M059J (cell line): ENCODE data around the gene EMC8. TPM values are rescaled to one million over a fixed set of nuclear protein-coding genes. Genes with fewer than 3 reads are reported as not detected.
A peak's percentile ranks its signal among the peaks of the same experiment; 100 is the strongest.
"Not testable (repeated sequence)": the region's sequence is repeated elsewhere in the genome, so short reads cannot be mapped to it uniquely, and the experiment has no call there.

Source experiments
- DNase-seq: peaks from one replicate; pipeline ENCODE4 v3.0.0-alpha.2; 2012; ENCODE audit warnings: low read depth
- total RNA-seq: library from RNA; depleted of rRNA; stranded (reverse); fragments of >200 nt; shearing (Covaris generic); gene quantifications from 2 replicates; pipeline ENCODE4 v1.2.3, GENCODE V29; 2014

Gene EMC8
- total RNA-seq, 1 experiment from 2014 or later: 58.2 TPM

- DNase-seq: no peak
These were observed 35.9 kb upstream of the EMC8 start for GRCh38 chr16:85835227-85835751.

GRCh38 chr16:85834741-85835140, 35.4 kb upstream of the EMC8 start:
- no peak for DNase-seq

GRCh38 chr16:85833219-85833920, 34.0 kb upstream of the EMC8 start:
- DNase-seq: no peak

GRCh38 chr16:85832570-85833218, 33.4 kb upstream of the EMC8 start:
- no peak for DNase-seq

GRCh38 chr16:85830821-85831220, 31.5 kb upstream of the EMC8 start:
- DNase-seq: no peak

- no peak for DNase-seq
These were observed 30.6 kb upstream of the EMC8 start for GRCh38 chr16:85829751-85830445.

- no peak for DNase-seq
These were observed 29.9 kb upstream of the EMC8 start for GRCh38 chr16:85829171-85829719.

- no peak for DNase-seq
These were observed 28.8 kb upstream of the EMC8 start for GRCh38 chr16:85828166-85828565.

- no peak for DNase-seq
These were observed 27.4 kb upstream of the EMC8 start for GRCh38 chr16:85826686-85827247.

- DNase-seq: no peak
These were observed 26.0 kb upstream of the EMC8 start for GRCh38 chr16:85825326-85825725.

- no peak for DNase-seq
These were observed 25.1 kb upstream of the EMC8 start for GRCh38 chr16:85824161-85825135.

GRCh38 chr16:85823328-85823920, 24.1 kb upstream of the EMC8 start:
- DNase-seq: no peak

- DNase-seq: no peak
These were observed 22.8 kb upstream of the EMC8 start for GRCh38 chr16:85822145-85822544.

GRCh38 chr16:85821390-85822135, 22.2 kb upstream of the EMC8 start:
- peak; percentile 73 for DNase-seq

- DNase-seq: no peak
These were observed 21.4 kb upstream of the EMC8 start for GRCh38 chr16:85820604-85821372.

GRCh38 chr16:85819771-85820170, 20.4 kb upstream of the EMC8 start:
- DNase-seq: peak; percentile 49

GRCh38 chr16:85819245-85819644, 19.9 kb upstream of the EMC8 start:
- DNase-seq: peak; percentile 79

GRCh38 chr16:85817195-85817594, 17.9 kb upstream of the EMC8 start:
- not testable (repeated sequence) for DNase-seq

- no peak for DNase-seq
These were observed 16.8 kb upstream of the EMC8 start for GRCh38 chr16:85816159-85816558.
